GM19455 (cell line): ENCODE measurements around the gene PATL1.
A peak's percentile ranks its signal among the peaks of the same experiment; 100 is the strongest.
"Not testable (repeated sequence)": the region's sequence is repeated elsewhere in the genome, so short reads cannot be mapped to it uniquely, and the experiment has no call there.

Source experiments
- ATAC-seq: cut with Tn5 transposase; IDR thresholded peaks from one replicate; pipeline ENCODE4 v1.9.1; 2021; ENCODE audit not compliant: unreplicated experiment

PATL1 gene, protein sequence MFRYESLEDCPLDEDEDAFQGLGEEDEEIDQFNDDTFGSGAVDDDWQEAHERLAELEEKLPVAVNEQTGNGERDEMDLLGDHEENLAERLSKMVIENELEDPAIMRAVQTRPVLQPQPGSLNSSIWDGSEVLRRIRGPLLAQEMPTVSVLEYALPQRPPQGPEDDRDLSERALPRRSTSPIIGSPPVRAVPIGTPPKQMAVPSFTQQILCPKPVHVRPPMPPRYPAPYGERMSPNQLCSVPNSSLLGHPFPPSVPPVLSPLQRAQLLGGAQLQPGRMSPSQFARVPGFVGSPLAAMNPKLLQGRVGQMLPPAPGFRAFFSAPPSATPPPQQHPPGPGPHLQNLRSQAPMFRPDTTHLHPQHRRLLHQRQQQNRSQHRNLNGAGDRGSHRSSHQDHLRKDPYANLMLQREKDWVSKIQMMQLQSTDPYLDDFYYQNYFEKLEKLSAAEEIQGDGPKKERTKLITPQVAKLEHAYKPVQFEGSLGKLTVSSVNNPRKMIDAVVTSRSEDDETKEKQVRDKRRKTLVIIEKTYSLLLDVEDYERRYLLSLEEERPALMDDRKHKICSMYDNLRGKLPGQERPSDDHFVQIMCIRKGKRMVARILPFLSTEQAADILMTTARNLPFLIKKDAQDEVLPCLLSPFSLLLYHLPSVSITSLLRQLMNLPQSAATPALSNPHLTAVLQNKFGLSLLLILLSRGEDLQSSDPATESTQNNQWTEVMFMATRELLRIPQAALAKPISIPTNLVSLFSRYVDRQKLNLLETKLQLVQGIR

DNA sequence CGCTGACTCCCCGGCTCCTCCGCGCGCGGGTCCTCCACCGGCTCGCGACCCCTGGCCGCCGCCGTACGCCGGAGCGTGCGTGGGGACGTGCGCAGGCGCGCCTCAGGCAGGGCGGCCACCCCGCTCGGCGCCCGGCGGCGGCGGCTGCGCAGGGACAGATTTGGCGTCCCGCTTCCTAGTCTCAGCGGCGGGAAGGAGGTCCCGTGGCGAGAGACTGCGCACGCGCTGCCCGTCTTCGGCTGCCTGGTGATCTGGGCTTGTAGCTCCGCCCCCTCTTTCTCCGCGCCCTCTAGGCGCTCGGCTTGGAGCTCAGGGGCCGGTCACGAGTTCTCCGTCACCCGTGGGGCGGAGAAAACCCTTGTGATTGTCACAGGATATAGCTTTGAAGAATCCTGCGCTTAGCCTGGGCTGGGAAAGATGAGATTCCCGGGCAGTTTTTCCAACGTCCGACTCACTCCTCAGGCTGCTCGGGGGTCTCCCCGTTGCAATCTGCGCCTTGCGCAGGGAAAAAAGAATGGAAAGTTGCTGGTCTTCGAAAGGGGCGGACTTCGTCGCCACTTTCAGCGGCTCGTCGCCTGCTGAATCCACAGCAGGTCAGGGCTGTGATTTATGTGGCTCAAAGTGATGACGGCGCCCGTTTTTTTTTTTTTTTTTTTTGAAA is at the start of gene PATL1:
Gene PATL1, minus strand, starts transcription at position 88 of the 661 bp plus-strand sequence. CDS start 142 bp downstream, outside the sequence.
- ATAC-seq = peak; percentile 95

DNA sequence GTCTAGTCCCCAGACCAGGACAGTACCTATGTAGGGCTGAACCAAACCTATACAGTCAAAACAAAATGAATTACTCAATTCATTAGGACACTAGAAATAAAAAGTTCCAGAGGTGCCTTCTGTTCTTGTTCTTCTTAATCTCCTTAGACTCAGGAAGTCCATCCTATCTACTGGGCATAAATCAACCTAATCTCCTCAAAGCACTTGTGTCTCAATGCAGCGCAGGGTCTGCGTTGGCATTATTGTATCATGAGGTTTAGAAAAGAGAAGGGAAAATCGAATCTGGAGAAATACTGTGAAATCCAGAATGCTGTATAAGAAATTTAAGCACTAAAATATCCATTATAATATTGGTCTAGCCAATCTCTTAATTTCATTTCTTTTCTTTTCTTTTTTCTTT is 47.2 kb upstream of the PATL1 start:
- no peak for ATAC-seq

DNA sequence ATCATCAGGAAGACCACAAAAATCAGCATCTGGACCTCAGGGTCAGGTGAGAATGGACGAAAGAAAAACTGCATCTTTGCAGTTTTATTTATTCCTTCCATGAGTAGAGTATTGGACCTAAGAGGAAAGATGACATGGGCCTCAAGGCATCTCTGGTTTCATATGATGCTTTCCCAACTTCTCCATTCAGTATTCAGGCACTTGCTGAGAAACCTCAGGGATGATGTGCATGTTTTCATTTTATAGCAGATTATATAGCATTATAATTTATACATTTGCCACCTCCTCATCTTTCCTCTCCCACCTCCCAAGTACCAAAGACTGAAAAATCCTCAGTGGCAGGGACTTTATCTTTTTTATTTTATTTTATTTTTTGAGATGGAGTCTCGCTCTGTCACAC is 44.9 kb upstream of the PATL1 start, which contains the start of gene OR10V1:
Gene OR10V1, minus strand, starts transcription at position 101 of the 400 bp plus-strand sequence. Its CDS starts 0 bp downstream, at position 101.
- ATAC-seq = no peak

DNA sequence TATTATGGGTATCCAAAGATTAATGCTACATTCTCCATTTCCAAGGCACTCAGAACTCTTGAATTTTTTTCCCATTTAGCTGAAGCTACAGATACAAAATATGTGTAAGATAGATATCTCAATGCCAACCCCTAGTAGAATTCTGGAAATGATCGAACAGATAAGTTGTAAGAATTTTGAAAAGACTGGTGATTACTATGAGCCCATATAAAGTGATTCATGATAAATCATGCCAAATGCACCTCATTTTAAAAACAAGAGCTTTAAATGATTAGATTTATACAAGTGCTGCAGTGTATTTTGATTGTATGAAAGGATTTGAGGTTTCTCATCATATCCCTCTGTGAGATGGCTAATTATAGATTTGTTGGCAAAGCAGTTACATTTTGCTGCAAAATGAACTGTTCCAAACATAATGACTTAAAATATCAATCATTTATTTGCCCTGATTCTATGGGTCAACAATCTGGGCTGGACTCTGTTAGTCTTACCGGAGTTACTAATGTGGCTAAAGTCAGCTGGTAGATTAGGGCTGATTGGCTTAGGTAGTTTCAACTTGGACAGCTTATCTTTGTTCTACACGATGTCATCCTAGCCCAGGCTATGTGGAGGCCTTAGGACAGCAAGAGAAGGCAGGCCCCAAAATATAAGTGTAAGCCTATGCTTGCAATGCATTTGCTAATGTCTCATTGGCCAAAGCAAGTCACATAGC is 41.5 kb upstream of the PATL1 start:
- no peak for ATAC-seq

DNA sequence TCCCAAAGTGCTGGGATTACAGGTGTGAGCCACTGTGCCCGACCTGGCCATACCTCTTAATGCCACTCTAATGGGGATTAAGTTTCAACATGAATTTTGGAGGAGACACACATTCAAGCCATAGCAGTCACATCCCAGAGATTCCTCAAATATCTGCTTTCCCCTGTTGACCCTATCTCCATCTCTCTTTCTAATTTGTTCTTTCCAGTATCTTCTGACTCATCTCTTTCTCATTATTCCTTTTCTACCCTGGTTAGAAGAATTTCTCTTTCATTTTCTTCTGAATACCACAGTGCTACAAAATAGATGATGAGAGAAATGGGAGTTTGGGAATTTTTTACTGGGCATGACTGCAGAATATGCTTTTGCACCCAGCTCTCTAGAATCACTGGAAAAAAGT is 39.7 kb upstream of the PATL1 start:
- ATAC-seq = no peak

DNA sequence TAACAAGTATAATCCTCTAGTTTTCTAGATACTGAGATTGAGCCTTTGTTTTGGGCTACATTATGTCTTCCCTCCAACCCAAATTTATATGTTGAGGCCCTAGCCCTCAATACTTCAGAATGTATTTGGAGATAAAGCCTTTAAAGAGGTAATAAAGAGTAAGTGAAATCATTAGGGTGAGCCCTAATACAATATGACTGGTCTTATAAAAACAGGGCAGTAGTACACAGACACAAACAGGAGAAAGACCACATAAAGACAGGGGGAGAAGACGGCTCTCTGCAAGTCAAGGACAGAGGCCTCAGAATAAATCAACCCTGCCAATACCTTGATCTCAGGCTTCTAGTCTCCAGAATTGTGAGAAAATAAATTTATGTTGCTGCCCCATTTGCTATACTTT is 38.5 kb upstream of the PATL1 start:
- no peak for ATAC-seq

DNA sequence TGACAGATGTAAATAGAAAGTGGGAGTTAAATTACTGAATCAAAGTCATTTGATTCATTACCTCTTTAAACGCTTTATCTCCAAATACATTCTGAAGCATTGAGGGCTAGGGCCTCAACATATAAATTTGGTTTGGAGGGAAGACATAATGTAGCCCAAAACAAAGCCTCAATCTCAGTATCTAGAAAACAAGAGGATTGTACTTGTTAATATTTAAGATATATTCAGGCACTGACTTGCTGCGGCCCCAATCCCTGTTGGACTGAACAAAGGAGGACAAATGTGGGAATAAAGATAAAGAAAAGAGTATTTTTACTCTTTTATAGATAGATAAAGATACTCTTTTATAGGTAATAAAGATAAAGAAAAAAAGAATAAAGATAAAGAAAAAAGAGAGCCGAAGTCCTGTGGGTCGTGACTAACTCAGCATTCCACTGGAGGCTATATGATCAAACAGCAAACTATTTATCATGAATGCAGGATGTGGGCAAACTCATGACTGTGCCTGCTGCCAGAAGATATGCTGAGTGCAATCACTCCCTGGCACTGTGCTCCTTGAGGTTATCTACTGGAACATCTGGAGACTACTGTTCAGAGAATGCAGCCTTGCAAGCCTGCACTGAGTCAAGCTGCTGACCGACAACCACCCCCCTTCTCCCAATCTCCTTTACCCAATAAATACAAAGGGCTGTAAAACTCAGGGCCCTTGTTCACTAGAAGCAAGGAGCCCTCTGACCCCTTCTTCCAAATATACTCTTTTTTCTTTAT is 37.9 kb upstream of the PATL1 start:
- no peak for ATAC-seq

DNA sequence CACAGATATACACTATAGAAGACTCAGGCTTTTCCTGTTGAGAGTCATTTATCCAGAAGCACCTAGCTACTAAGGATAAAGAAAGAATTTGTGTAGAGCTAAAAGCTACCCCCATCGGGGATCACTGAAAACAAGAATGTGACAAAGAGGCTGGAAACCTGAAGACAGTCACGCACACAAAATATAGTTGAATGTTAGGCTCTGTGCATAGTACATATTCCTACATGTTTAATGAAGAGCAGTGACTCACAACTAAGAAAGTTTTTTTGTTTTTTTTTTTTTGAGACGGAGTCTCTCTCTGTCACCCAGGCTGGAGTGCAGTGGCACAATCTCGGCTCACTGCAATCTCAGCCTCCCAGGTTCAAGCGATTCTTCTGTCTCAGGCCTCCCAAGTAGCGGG is 36.5 kb upstream of the PATL1 start:
- ATAC-seq = no peak

DNA sequence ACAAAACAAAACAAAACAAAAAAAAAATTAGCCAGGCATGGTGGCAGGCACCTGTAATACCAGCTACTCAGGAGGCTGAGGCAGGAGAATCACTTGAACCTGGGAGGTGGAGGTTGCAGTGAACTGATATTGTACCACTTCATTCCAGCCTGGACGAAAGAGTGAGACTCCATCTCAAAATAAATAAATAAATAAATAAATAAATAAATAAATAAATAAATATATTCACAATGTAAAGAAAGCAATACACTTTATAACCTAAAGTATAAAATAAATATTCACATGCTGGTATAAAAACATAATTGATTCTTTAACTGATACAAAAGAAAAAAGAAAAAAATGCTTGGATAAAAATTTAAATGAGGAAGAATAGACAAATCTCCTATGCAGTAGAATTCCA is 34.7 kb upstream of the PATL1 start:
- ATAC-seq = not testable (repeated sequence)

DNA sequence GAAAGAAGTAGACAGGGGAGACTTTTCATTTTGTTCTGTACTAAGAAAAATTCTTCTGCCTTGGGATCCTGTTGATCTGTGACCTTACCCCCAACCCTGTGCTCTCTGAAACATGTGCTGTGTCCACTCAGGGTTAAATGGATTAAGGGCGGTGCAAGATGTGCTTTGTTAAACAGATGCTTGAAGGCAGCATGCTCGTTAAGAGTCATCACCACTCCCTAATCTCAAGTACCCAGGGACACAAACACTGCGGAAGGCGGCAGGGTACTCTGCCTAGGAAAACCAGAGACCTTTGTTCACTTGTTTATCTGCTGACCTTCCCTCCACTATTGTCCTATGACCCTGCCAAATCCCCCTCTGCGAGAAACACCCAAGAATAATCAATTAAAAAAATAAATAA is 31.3 kb upstream of the PATL1 start:
- ATAC-seq = not testable (repeated sequence)

DNA sequence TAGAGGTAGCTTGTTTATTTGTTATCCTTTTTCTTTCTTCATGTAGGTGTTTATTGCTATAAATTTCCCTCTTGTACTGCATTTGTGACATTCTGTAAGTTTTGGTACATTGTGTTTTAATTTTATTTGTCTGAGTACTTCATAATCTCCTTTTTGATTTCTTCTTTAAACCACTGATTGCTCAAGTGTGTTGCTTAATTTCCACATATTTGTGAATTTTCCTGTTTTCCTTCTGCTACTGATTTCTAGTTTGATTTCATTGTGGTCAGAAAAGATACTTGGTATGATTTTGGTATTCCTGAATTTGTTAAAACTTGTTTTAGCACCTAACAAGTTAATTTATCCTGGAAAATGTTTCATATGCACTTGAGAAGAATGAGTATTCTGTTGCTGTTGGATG is 29.7 kb upstream of the PATL1 start:
- no peak for ATAC-seq

DNA sequence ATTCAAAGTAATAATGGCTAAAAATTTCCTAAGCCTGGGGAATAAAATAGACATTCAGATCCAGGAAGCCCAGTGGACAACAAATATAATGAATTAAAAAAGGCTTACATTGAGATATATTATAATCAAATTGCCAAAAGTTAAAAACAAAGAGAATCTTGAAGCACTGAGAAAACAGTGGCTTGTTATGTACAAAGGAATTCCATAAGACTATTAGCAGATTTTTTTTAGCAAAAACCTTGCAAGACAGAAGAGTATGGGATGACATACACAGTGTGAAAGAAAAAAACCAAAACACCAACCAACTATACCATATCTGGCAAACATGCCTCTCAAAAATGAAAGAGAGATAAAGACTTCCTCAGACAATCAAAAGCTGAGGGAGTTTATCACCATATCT is 24.1 kb upstream of the PATL1 start:
- ATAC-seq = no peak

DNA sequence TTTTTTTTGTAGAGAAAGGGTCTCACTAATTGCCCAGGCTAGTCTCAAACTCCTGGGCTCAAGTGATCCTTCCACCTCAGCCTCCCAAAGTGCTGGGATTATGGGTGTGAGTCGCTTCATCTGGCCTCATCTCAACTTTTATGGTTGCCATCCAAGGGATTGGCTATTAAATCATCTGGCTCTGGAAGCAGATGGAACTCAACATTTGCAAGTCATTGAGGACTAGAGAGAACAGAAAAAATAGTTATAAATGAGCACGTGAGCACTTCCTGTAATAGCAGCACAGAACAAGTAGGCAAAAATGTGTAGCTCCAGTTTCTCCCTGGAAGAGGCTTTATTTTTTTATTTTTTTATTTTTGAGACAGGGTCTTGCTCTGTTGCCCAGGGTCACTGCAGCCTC is 22.3 kb upstream of the PATL1 start:
- no peak for ATAC-seq

DNA sequence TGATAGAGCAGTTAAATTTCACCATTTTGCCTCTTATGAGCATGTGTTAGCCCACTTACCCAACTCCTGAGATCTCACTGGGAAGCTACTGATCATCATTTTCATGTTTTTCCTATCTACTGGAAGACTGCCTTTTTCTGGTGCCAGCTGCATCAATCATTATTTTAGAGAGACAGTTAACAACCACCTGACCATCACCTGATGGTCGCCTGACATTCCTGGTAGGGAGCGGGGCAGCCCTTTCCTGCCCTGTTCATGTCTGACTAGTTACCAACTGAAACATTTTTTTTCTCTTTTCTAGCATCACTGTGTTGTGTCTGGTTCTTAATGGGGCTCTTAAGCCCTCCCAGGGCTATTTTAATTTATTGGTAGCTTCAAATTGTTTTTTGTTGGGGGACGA is 20.2 kb upstream of the PATL1 start:
- no peak for ATAC-seq

DNA sequence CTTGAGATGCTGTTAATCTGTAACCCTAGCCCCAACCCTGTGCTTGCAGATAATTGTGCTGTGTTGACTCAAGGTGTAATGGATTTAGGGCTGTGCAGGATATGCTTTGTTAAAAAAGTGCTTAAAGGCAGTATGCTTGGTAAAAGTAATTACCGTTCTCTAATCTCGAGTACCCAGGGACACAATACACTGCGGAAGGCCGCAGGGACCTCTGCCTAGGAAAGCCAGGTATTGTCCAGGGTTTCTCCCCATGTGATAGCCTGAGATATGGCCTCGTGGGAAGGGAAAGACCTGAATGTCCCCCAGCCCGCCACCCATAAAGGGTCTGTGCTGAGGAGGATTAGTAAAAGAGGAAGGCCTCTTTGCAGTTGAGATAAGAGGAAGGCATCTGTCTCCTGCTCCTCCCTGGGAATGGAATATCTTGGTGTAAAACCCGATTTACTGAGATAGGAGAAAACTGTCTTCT is 12.5 kb upstream of the PATL1 start:
- ATAC-seq = not testable (repeated sequence)

DNA sequence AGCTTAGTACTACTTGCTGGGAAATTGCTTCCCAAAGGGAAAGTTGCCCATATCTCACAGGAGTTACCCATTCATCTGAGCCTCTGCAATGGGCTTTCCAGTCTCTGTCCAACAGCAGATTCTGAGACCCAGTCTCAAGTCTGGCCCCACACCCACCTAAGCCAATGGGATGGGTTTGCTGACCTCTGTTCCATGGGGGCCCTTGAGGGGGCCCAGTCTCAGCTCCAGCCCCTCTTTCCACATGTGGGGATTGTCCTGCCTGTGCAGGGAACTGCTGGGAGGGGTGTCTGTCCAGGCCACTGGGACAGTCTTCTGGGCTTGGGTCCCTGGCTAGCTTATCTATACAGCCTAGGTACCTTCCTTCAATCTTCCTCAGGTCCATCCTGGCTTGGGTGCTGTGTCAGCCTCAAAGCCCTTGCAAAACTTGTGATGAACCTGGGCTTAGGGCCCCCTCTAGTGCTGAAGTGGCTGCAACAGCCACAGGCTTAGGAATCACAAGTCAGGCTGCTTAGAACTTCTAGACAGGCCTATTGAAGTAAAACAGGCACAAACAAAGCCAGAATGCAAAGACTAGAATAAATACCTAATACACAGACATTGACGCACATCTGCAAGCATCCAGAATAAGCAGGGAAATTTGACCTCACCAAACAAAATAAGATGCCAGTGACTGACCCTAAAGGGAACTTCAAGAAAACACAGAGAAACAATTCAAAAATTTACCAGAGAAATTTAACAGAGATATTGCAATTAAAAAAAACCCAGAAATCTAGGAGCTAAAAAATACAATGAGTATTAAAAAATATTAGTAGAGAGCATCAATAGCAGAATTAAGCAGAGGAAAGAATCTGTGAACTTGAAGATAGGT is 11.7 kb upstream of the PATL1 start:
- no peak for ATAC-seq

DNA sequence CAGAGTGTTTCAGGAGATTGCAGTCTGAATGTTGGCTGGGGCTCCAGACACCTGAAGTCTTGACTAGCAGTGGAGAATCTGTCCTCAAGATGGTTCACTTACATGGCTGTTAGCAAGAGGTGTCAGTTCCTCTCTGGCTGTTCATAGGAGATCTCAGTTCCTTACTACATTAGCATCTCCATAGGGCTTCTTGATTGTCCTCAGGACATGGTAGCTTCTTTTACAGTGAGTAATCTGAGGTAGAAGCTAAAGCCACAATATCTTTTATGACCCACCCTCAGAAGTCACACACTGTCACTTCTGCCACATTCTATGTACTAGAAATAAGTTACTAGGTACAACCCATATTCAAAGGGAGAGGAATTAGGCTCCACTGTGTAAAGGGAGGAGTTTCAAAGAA is 10.5 kb upstream of the PATL1 start:
- no peak for ATAC-seq

DNA sequence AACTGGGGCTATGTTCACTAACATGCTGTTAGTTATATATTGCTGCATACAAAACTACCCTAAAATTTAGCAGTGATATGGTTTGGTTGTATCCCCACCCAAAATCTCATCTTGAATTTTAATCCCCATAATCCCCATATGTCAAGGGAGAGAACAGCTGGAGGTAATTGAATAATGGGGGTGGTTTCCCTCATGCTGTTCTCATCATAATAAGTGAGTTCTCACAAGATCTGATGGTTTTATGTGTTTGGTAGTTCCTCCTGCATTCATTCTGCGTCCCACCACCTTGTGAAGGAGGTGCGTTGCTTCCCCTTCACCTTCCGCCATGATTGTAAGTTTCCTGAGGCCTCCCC is 10.0 kb upstream of the PATL1 start:
- no peak for ATAC-seq

DNA sequence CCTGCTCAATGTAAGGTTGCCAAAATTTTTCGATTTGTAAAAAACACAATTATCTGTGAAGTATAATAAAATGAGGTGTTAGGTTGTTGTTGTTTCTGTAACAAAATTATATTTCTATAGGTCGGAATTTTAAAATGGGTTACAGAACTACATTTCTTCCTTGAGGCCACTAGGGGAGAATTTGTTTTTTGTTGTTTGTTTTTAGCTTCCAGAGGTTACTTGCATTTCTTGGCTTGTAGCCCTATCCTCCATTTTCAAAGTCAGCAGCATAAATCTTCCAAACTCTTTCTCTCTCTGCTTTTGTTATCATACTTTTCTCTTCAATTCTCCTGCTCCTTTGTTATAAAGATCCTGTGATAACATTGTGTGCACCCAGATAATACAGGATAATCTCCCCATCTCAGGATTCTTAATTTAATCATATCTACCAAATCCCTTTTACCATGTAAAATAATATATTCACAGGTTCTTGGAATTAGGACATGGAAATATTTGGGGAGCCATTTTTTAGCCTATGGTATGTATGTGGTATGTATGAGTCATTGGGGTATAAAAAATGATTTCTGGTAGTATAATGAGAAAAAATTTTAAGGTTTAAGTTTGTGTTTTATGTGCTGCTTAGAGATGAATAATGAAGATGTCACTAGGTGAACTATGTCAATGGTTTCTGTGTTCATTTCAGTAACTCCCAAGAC is 9.4 kb upstream of the PATL1 start:
- no peak for ATAC-seq
